Panc1 (cell line): ENCODE data around the gene ADGRL3.

Experiments
- CTCF ChIP-seq: fragments of 450-650 bp; IDR thresholded peaks from 2 replicates; pipeline ENCODE4 v1.5.1; 2017; ENCODE audit warnings: mild to moderate bottlenecking
- POLR2AphosphoS5 ChIP-seq: IDR thresholded peaks from 2 replicates; pipeline ENCODE4 v1.6.1; 2012; ENCODE audit warnings: mild to moderate bottlenecking, low read depth, low read length, moderate library complexity
- REST ChIP-seq, 2 experiments: IDR thresholded peaks; 2 replicates each; pipeline ENCODE4 v1.6.1; 2011 to 2012; ENCODE audit warnings: low read depth in 2 of 2, control low read depth in 1 of 2, low read length in 1 of 2, mild to moderate bottlenecking in 1 of 2, moderate library complexity in 1 of 2; ENCODE audit not compliant: insufficient read depth in 1 of 2
- SIN3A ChIP-seq: IDR thresholded peaks from 2 replicates; pipeline ENCODE4 v1.6.1; 2012; ENCODE audit warnings: low read depth, mild to moderate bottlenecking, low read length, moderate library complexity, borderline replicate concordance; ENCODE audit not compliant: insufficient read depth
- TCF7L2 ChIP-seq: IDR thresholded peaks from 2 replicates; pipeline ENCODE4 v1.6.1; 2011; ENCODE audit warnings: mild to moderate bottlenecking, low read depth, low read length, inconsistent platforms

- TF ChIP-seq CTCF (no peak), POLR2AphosphoS5 (no peak), TCF7L2 (no peak), REST (IDR thresholded peaks at IDR 0.05; ENCODE audit: insufficient read depth in 1 of 2, low read depth in 2 of 2, low read length in 1 of 2) (no peak), SIN3A (no peak)
Observed at GRCh38 chr4:61200916-61201526, 895 bp downstream of the ADGRL3 start.
